Lower leg skin (tissue), 3 donors: ENCODE data around the gene GALNT14.

Experiments used
- CTCF ChIP-seq, 3 donors: fragments of 450-650 bp; IDR thresholded peaks; one replicate each; pipeline ENCODE4 v1.5.1; 2016; ENCODE audit warnings: antibody characterized with exemption in 3 of 3, mild to moderate bottlenecking in 3 of 3, moderate library complexity in 2 of 3
- POLR2A ChIP-seq, 2 donors: fragments of 450-650 bp; IDR thresholded peaks; one replicate each; pipeline ENCODE4 v1.6.1; 2016 to 2017; ENCODE audit warnings: antibody characterized with exemption in 2 of 2, mild to moderate bottlenecking in 1 of 2, moderate library complexity in 1 of 2

GRCh38 chr2:30987566-30987965, 150.7 kb downstream of the GALNT14 start:
- no peak for TF ChIP-seq CTCF (IDR thresholded peaks at IDR 0.05)
- TF ChIP-seq POLR2A (IDR thresholded peaks at IDR 0.05) = no peak
